Measurements from ENCODE around the gene PIP5K1B.
A peak's percentile ranks its signal among the peaks of the same experiment; 100 is the strongest.

Gene PIP5K1B

GRCh38 chr9:69001921-69002320, 296.9 kb downstream of the PIP5K1B start:
- no peaks in the 10 kb centered on the region for H3K36me3 ChIP-seq (ENCODE audit: insufficient read depth, low read length)
- no peaks in the 10 kb centered on the region for H3K9me2 ChIP-seq (replicated peaks; ENCODE audit: low read depth, low read length)
- no peak overlapping the region for H3K9ac ChIP-seq (ENCODE audit: low read depth, low read length, poor library complexity, severe bottlenecking)
- H3K4me3 ChIP-seq (ENCODE audit: low read length, poor library complexity, severe bottlenecking) = no peak overlapping the region
- no peaks in the 10 kb centered on the region for H3K9me3 ChIP-seq (ENCODE audit: insufficient read depth, low read depth, low read length)
- H3F3A ChIP-seq (ENCODE audit: low read depth) = no peaks in the 10 kb centered on the region
- H2AFZ ChIP-seq (ENCODE audit: low read length) = no peak overlapping the region
- H3K27me3 ChIP-seq (ENCODE audit: insufficient read depth, low read length, poor library complexity, severe bottlenecking) = no peaks in the 10 kb centered on the region
- no peaks in the 10 kb centered on the region for H3K79me2 ChIP-seq (ENCODE audit: insufficient read depth, low read length)
- no peaks in the 10 kb centered on the region for H4K20me1 ChIP-seq (ENCODE audit: insufficient read depth, low read length, poor library complexity, severe bottlenecking)
- H3K4me1 ChIP-seq (ENCODE audit: insufficient read depth, low read length, poor library complexity, severe bottlenecking) = peaks cover 28% of the 10 kb centered on the region
- H3K4me2 ChIP-seq (ENCODE audit: low read depth, low read length, poor library complexity, severe bottlenecking) = no peak overlapping the region
- no peak for TF ChIP-seq EZH2phosphoT487 (IDR thresholded peaks at IDR 0.05; ENCODE audit: borderline replicate concordance)
- TF ChIP-seq, protein P1, sequence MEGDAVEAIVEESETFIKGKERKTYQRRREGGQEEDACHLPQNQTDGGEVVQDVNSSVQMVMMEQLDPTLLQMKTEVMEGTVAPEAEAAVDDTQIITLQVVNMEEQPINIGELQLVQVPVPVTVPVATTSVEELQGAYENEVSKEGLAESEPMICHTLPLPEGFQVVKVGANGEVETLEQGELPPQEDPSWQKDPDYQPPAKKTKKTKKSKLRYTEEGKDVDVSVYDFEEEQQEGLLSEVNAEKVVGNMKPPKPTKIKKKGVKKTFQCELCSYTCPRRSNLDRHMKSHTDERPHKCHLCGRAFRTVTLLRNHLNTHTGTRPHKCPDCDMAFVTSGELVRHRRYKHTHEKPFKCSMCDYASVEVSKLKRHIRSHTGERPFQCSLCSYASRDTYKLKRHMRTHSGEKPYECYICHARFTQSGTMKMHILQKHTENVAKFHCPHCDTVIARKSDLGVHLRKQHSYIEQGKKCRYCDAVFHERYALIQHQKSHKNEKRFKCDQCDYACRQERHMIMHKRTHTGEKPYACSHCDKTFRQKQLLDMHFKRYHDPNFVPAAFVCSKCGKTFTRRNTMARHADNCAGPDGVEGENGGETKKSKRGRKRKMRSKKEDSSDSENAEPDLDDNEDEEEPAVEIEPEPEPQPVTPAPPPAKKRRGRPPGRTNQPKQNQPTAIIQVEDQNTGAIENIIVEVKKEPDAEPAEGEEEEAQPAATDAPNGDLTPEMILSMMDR (conservative IDR thresholded peaks at IDR 0.05; ENCODE audit: low read length) = no peak

GRCh38 chr9:69003051-69003450, 298.0 kb downstream of the PIP5K1B start:
- Histone ChIP-seq H3K9ac (ENCODE audit: low read depth, low read length, poor library complexity, severe bottlenecking) (no peak overlapping the region), H3K4me2 (ENCODE audit: low read depth, low read length, poor library complexity, severe bottlenecking) (no peak overlapping the region), H3K79me2 (ENCODE audit: insufficient read depth, low read length) (no peaks in the 10 kb centered on the region), H3K9me3 (ENCODE audit: insufficient read depth, low read depth, low read length) (no peaks in the 10 kb centered on the region), H4K20me1 (ENCODE audit: insufficient read depth, low read length, poor library complexity, severe bottlenecking) (no peaks in the 10 kb centered on the region), H3K27me3 (ENCODE audit: insufficient read depth, low read length, poor library complexity, severe bottlenecking) (no peaks in the 10 kb centered on the region), H3K4me1 (ENCODE audit: insufficient read depth, low read length, poor library complexity, severe bottlenecking) (peaks cover 26% of the 10 kb centered on the region), H2AFZ (ENCODE audit: low read length) (no peak overlapping the region), H3F3A (ENCODE audit: low read depth) (no peaks in the 10 kb centered on the region), H3K9me2 (replicated peaks; ENCODE audit: low read depth, low read length) (no peaks in the 10 kb centered on the region), H3K4me3 (ENCODE audit: low read length, poor library complexity, severe bottlenecking) (no peak overlapping the region), H3K36me3 (ENCODE audit: insufficient read depth, low read length) (no peaks in the 10 kb centered on the region)
- TF ChIP-seq EZH2phosphoT487 (IDR thresholded peaks at IDR 0.05; ENCODE audit: borderline replicate concordance) = no peak
- TF ChIP-seq, protein P1 (conservative IDR thresholded peaks at IDR 0.05; ENCODE audit: low read length) = no peak

DNA sequence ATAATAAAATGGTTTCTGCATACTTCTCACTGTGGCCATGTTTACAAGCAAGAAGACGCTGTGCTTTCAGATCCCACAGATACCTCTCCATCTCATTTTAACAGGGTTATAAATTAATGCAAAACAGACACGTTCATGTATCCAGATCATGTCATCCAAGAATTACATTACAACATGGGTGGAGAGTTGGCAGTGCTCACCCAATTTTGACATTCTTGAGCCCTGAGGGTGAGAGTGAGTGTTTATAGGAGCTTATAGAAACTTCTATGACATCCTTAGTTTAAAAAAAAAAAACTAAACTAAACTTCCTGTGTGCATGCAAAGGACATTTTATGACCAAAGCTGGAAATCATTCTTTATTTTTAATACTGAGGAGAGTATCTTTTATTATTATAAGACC, 299.8 kb downstream of the PIP5K1B start:
- Histone ChIP-seq H2AFZ (ENCODE audit: low read length) (no peak overlapping the region), H3K4me3 (ENCODE audit: low read length, poor library complexity, severe bottlenecking) (no peak overlapping the region), H3K4me1 (ENCODE audit: insufficient read depth, low read length, poor library complexity, severe bottlenecking) (peaks cover 11% of the 10 kb centered on the region), H3K9ac (ENCODE audit: low read depth, low read length, poor library complexity, severe bottlenecking) (no peak overlapping the region), H3K36me3 (ENCODE audit: insufficient read depth, low read length) (no peaks in the 10 kb centered on the region), H3F3A (ENCODE audit: low read depth) (no peaks in the 10 kb centered on the region), H3K4me2 (ENCODE audit: low read depth, low read length, poor library complexity, severe bottlenecking) (peak overlapping the region; percentile 3), H4K20me1 (ENCODE audit: insufficient read depth, low read length, poor library complexity, severe bottlenecking) (no peaks in the 10 kb centered on the region), H3K79me2 (ENCODE audit: insufficient read depth, low read length) (no peaks in the 10 kb centered on the region), H3K27me3 (ENCODE audit: insufficient read depth, low read length, poor library complexity, severe bottlenecking) (no peaks in the 10 kb centered on the region), H3K9me3 (ENCODE audit: insufficient read depth, low read depth, low read length) (no peaks in the 10 kb centered on the region), H3K9me2 (replicated peaks; ENCODE audit: low read depth, low read length) (no peaks in the 10 kb centered on the region)
- no peak for TF ChIP-seq EZH2phosphoT487 (IDR thresholded peaks at IDR 0.05; ENCODE audit: borderline replicate concordance)
- TF ChIP-seq, protein P1 (conservative IDR thresholded peaks at IDR 0.05; ENCODE audit: low read length) = no peak

All from Loucy (cell line).